HepG2 (cell line): Measurements from ENCODE around the gene PFN1. TPM values are rescaled to one million over a fixed set of nuclear protein-coding genes. Genes with fewer than 3 reads are reported as not detected.

Experiments used
- CAMTA2 ChIP-seq: sonication (generic); formaldehyde crosslinking; IDR thresholded peaks from 2 replicates; pipeline ENCODE4 v1.4.0; 2020; ENCODE audit warnings: mild to moderate bottlenecking, missing genetic modification reagents, borderline replicate concordance
- CSRNP1 ChIP-seq: sonication (generic); formaldehyde crosslinking; IDR thresholded peaks from 2 replicates; pipeline ENCODE4 v1.8.1; 2023; ENCODE audit warnings: mild to moderate bottlenecking, missing genetic modification reagents
- HOXA7 ChIP-seq: sonication (generic); formaldehyde crosslinking; IDR thresholded peaks from 2 replicates; pipeline ENCODE4 v1.8.1; 2022; ENCODE audit warnings: mild to moderate bottlenecking, missing genetic modification reagents, moderate library complexity
- IKZF4 ChIP-seq: sonication (generic); formaldehyde crosslinking; IDR thresholded peaks from 2 replicates; pipeline ENCODE4 v1.5.1; 2020; ENCODE audit warnings: borderline replicate concordance, mild to moderate bottlenecking, low read depth, missing genetic modification reagents; ENCODE audit errors: not compliant biosample characterization
- POLR2G ChIP-seq: fragments of 200-400 bp; formaldehyde crosslinking; IDR thresholded peaks from 2 replicates; pipeline ENCODE4 v1.6.1; 2018; ENCODE audit warnings: mild to moderate bottlenecking, low read depth, low read length, moderate library complexity
- PRDM15 ChIP-seq: sonication (generic); formaldehyde crosslinking; IDR thresholded peaks from 2 replicates; pipeline ENCODE4 v1.4.0; 2020; ENCODE audit warnings: missing genetic modification reagents
- SP5 ChIP-seq: IDR thresholded peaks from 2 replicates; pipeline ENCODE4 v1.6.1; 2016; ENCODE audit warnings: low read depth, borderline replicate concordance
- ZBTB37 ChIP-seq: sonication (generic); formaldehyde crosslinking; IDR thresholded peaks from 2 replicates; pipeline ENCODE4 v1.4.0; 2020; ENCODE audit warnings: mild to moderate bottlenecking, missing genetic modification reagents
- ZNF142 ChIP-seq: sonication (generic); formaldehyde crosslinking; IDR thresholded peaks from 2 replicates; pipeline ENCODE4 v1.4.0; 2020; ENCODE audit warnings: missing genetic modification reagents
- ZNF562 ChIP-seq: sonication (generic); formaldehyde crosslinking; IDR thresholded peaks from 2 replicates; pipeline ENCODE4 v1.8.0; 2022; ENCODE audit warnings: missing genetic modification reagents, borderline replicate concordance
- ZNF569 ChIP-seq: sonication (generic); formaldehyde crosslinking; IDR thresholded peaks from 2 replicates; pipeline ENCODE4 v1.5.0; 2020; ENCODE audit warnings: mild to moderate bottlenecking, missing genetic modification reagents, moderate library complexity, borderline replicate concordance
- ZNF580 ChIP-seq: IDR thresholded peaks from 2 replicates; pipeline ENCODE4 v1.6.1; 2016; ENCODE audit warnings: low read depth, borderline replicate concordance
- ZNF589 ChIP-seq: sonication (generic); formaldehyde crosslinking; conservative IDR thresholded peaks from 2 replicates; pipeline ENCODE4 v1.8.0; 2022; ENCODE audit warnings: mild to moderate bottlenecking, moderate library complexity, missing genetic modification reagents
- polyA plus RNA-seq, 8 experiments: library from polyadenylated mRNA; depleted of rRNA in 3 of 8; stranded (reverse) in 7 of 8; unstranded in 1 of 8; fragments of >200 nt; fragmentation: Illumina TruSeq in 4 of 8; extraction: Trizol in 4 of 8; gene quantifications; 2 replicates each; pipeline versions ENCODE4 v1.2.1 to v1.2.3, GENCODE V29; 2011 to 2016; ENCODE audit warnings: low read depth in 4 of 8, missing spikeins in 1 of 8, mixed read lengths in 1 of 8; ENCODE audit not compliant: insufficient read depth in 1 of 8
- total RNA-seq, 5 experiments: library from RNA; depleted of rRNA; stranded (reverse); fragments of >200 nt; fragmentation: Illumina TruSeq; extraction: Trizol; gene quantifications; 2 replicates each; pipeline ENCODE4 v1.2.3, GENCODE V29; 2016; ENCODE audit warnings: low read depth in 1 of 5

Gene PFN1
- total and polyA plus RNA-seq, 2 of the 13 experiments (the other 11 are each of a cell fraction or from before 2014, with no cell fraction given), result 494 to 613 TPM

GRCh38 chr17:4949321-4950074 is 1.2 kb upstream of the PFN1 start (continued):
- TF ChIP-seq ZNF142 (CRISPR knock-in tag), result no peak
- peak; percentile 87 for TF ChIP-seq ZNF589 (CRISPR knock-in tag)
- no peak for TF ChIP-seq ZBTB37 (CRISPR knock-in tag)
- peak; percentile 69; the same call in 1 of the 2 replicates for TF ChIP-seq SP5 (CRISPR knock-in tag)
- TF ChIP-seq IKZF4 (CRISPR knock-in tag), result no peak
- peak; percentile 35; the same call in 1 of the 2 replicates for TF ChIP-seq PRDM15 (CRISPR knock-in tag)
- TF ChIP-seq ZNF569 (CRISPR knock-in tag), result no peak
- TF ChIP-seq HOXA7 (CRISPR knock-in tag), result 0 out of 2 replicates have a peak, but pooled peaks have one; percentile 32
- TF ChIP-seq ZNF562 (CRISPR knock-in tag), result no peak
- no peak for TF ChIP-seq CAMTA2 (CRISPR knock-in tag)
- no peak; the same call in 1 of the 2 replicates for TF ChIP-seq ZNF580 (CRISPR knock-in tag)
- peak; percentile 76 for TF ChIP-seq POLR2G
- peak; percentile 87; the same call in 1 of the 2 replicates for TF ChIP-seq CSRNP1 (CRISPR knock-in tag)
